Measurements from ENCODE around the gene GAS7. TPM values are rescaled to one million over a fixed set of nuclear protein-coding genes. Genes with fewer than 3 reads are reported as not detected.

The GAS7 gene
- total RNA-seq, 1 experiment from 2014 or later = 12.3 TPM

- TF ChIP-seq ZNF138 (CRISPR knock-in tag; conservative IDR thresholded peaks at IDR 0.05) (no peak), ZNF396 (CRISPR knock-in tag; IDR thresholded peaks at IDR 0.05; ENCODE audit: borderline replicate concordance) (no peak), USF2 (CRISPR knock-in tag; IDR thresholded peaks at IDR 0.05) (no peak), ZSCAN18 (CRISPR knock-in tag; IDR thresholded peaks at IDR 0.05) (no peak)
Observed at GRCh38 chr17:9942885-9943284, 255.5 kb downstream of the GAS7 start (continued).

GRCh38 chr17:9941305-9941704 is 257.1 kb downstream of the GAS7 start:
- POLR2A ChIA-PET = interaction anchor here (0.6 kb wide), 1 partner anchor 245 kb away, joined by 5 read pairs; no protein-coding TSS in a partner anchor
- H3K4me3 Mint-ChIP-seq = no peak overlapping the region
- H3K36me3 Mint-ChIP-seq = peaks cover 5% of the 10 kb centered on the region; the same call in 1 of the 2 replicates
- ATAC-seq (no peak), DNase-seq (ENCODE audit: low spot score) (no peak)
- peaks cover 7% of the 10 kb centered on the region; the same call in 1 of the 2 replicates for H3K9me3 Mint-ChIP-seq
- H3K4me1 Mint-ChIP-seq = no peaks in the 10 kb centered on the region
- CTCF ChIA-PET = interaction anchor here (0.6 to 1.2 kb wide), 3 partner anchors 13 to 197 kb away, joined by 3 to 5 read pairs (median 3); no protein-coding TSS in a partner anchor
- H3K27me3 Mint-ChIP-seq (ENCODE audit: low read depth) = no peaks in the 10 kb centered on the region
- no peak overlapping the region for H3K27ac Mint-ChIP-seq
- no peak for TF ChIP-seq CREB1 (CRISPR knock-in tag; IDR thresholded peaks at IDR 0.05)
- no peak for TF ChIP-seq AFF4 (CRISPR knock-in tag; IDR thresholded peaks at IDR 0.05; ENCODE audit: borderline replicate concordance)
- TF ChIP-seq ZNF138 (CRISPR knock-in tag; conservative IDR thresholded peaks at IDR 0.05) = no peak
- TF ChIP-seq ZNF317 (CRISPR knock-in tag; IDR thresholded peaks at IDR 0.05; ENCODE audit: borderline replicate concordance, low read depth) = no peak
- TF ChIP-seq ZNF232 (CRISPR knock-in tag; IDR thresholded peaks at IDR 0.05) = no peak
- TF ChIP-seq JUN (CRISPR knock-in tag; IDR thresholded peaks at IDR 0.05) = no peak
- TF ChIP-seq STAT6 (CRISPR knock-in tag; conservative IDR thresholded peaks at IDR 0.05; ENCODE audit: low read depth) = no peak
- TF ChIP-seq ATF3 (CRISPR knock-in tag; conservative IDR thresholded peaks at IDR 0.05) = no peak
- no peak for TF ChIP-seq TEAD4 (CRISPR knock-in tag; IDR thresholded peaks at IDR 0.05)
- TF ChIP-seq AR (CRISPR knock-in tag; IDR thresholded peaks at IDR 0.05) = no peak
- no peak for TF ChIP-seq RORB (CRISPR knock-in tag; IDR thresholded peaks at IDR 0.05)
- TF ChIP-seq ZMAT4 (CRISPR knock-in tag; IDR thresholded peaks at IDR 0.05) = no peak
- TF ChIP-seq ZNF219 (CRISPR knock-in tag; IDR thresholded peaks at IDR 0.05; ENCODE audit: borderline replicate concordance) = no peak
- TF ChIP-seq CBFB (CRISPR knock-in tag; IDR thresholded peaks at IDR 0.05; ENCODE audit: low read depth) = no peak
- TF ChIP-seq JAZF1 (CRISPR knock-in tag; IDR thresholded peaks at IDR 0.05) = no peak
- TF ChIP-seq NFATC4 (CRISPR knock-in tag; IDR thresholded peaks at IDR 0.05) = no peak
- TF ChIP-seq IRF1 (CRISPR knock-in tag; IDR thresholded peaks at IDR 0.05) = no peak
- TF ChIP-seq MXD4 (CRISPR knock-in tag; IDR thresholded peaks at IDR 0.05; ENCODE audit: borderline replicate concordance) = no peak
- TF ChIP-seq GTF2I (CRISPR knock-in tag; conservative IDR thresholded peaks at IDR 0.05) = no peak

Measured in WTC11 (cell line).